C4-2B (cell line): ENCODE measurements around the gene HTR4.

ENCODE experiments used
- CTCF ChIP-seq: fragments of 450-650 bp; conservative IDR thresholded peaks from 2 replicates; pipeline ENCODE4 v1.5.1; 2017; ENCODE audit warnings: mild to moderate bottlenecking
- ZFX ChIP-seq: fragments of 450-650 bp; IDR thresholded peaks from 2 replicates; pipeline ENCODE4 v1.6.1; 2017

GRCh38 chr5:148446611-148447010 is 207.7 kb downstream of the HTR4 start:
- TF ChIP-seq CTCF, result no peak
- TF ChIP-seq ZFX, result no peak
